GM18502 (cell line): ENCODE results near the gene NEU4.
A peak's percentile ranks its signal among the peaks of the same experiment; 100 is the strongest.

Experiments used
- ATAC-seq: cut with Tn5 transposase; IDR thresholded peaks from one replicate; pipeline ENCODE4 v1.9.1; 2021; ENCODE audit warnings: mild to moderate bottlenecking; ENCODE audit not compliant: unreplicated experiment, poor library complexity

NEU4 gene

GRCh38 chr2:241860184-241861078 is 51.4 kb downstream of the NEU4 start:
- ATAC-seq = peak; percentile 6

- ATAC-seq = no peak
These were observed 52.3 kb downstream of the NEU4 start for GRCh38 chr2:241861264-241861663.

GRCh38 chr2:241862093-241862492 is 53.1 kb downstream of the NEU4 start:
- no peak for ATAC-seq

GRCh38 chr2:241862775-241863535 is 54.0 kb downstream of the NEU4 start:
- no peak for ATAC-seq

- ATAC-seq = no peak
These were observed 54.6 kb downstream of the NEU4 start for GRCh38 chr2:241863536-241863954.

- no peak for ATAC-seq
These were observed 55.3 kb downstream of the NEU4 start for GRCh38 chr2:241864168-241864849.

GRCh38 chr2:241864850-241865213 is 55.8 kb downstream of the NEU4 start:
- ATAC-seq = no peak

- ATAC-seq = no peak
These were observed 56.5 kb downstream of the NEU4 start for GRCh38 chr2:241865416-241865956.

GRCh38 chr2:241865957-241866789 is 57.2 kb downstream of the NEU4 start:
- ATAC-seq = no peak
